Osteocyte (in vitro differentiated cells): ENCODE measurements around the gene OVCA2. TPM values are rescaled to one million over a fixed set of nuclear protein-coding genes. Genes with fewer than 3 reads are reported as not detected.

Experiments used
- DNase-seq: peaks from one replicate; pipeline ENCODE4 v3.0.0; 2021; ENCODE audit warnings: mixed read lengths; ENCODE audit not compliant: unreplicated experiment; ENCODE audit errors: extremely low spot score
- H3K27ac Mint-ChIP-seq: one replicate; pipeline ENCODE4 v1.8.0; 2021; ENCODE audit warnings: mild to moderate bottlenecking, mixed read lengths; ENCODE audit not compliant: unreplicated experiment
- H3K27me3 Mint-ChIP-seq: one replicate; pipeline ENCODE4 v1.8.0; 2021; ENCODE audit warnings: mixed read lengths; ENCODE audit not compliant: unreplicated experiment
- H3K36me3 Mint-ChIP-seq: one replicate; pipeline ENCODE4 v1.8.0; 2021; ENCODE audit warnings: mixed read lengths; ENCODE audit not compliant: unreplicated experiment
- H3K4me1 Mint-ChIP-seq: one replicate; pipeline ENCODE4 v1.8.0; 2021; ENCODE audit warnings: mixed read lengths; ENCODE audit not compliant: unreplicated experiment
- H3K4me3 Mint-ChIP-seq: one replicate; pipeline ENCODE4 v1.8.0; 2021; ENCODE audit warnings: mild to moderate bottlenecking, moderate library complexity, mixed read lengths; ENCODE audit not compliant: unreplicated experiment
- H3K9me3 Mint-ChIP-seq: one replicate; pipeline ENCODE4 v1.8.0; 2021; ENCODE audit warnings: mixed read lengths; ENCODE audit not compliant: unreplicated experiment
- total RNA-seq: library from RNA; stranded (reverse); gene quantifications from 2 replicates; pipeline ENCODE4 v1.2.1, GENCODE V29; 2021
- TF ChIP-seq, protein P1 (sequence below): fragments of 200-600 bp; sonication (generic); IDR thresholded peaks from 2 replicates; pipeline ENCODE4 v1.5.0; 2021; ENCODE audit warnings: antibody characterized with exemption, mild to moderate bottlenecking, moderate library complexity

OVCA2 gene
- total RNA-seq, 1 donor from 2014 or later: 33.2 TPM

GRCh38 chr17:2064147-2064489 is 22.3 kb downstream of the OVCA2 start:
- Mint-ChIP-seq H3K36me3 (peaks cover 30% of the 10 kb centered on the region), H3K9me3 (no peaks in the 10 kb centered on the region), H3K4me3 (no peak overlapping the region), H3K27ac (no peak overlapping the region), H3K27me3 (no peaks in the 10 kb centered on the region), H3K4me1 (peaks cover 73% of the 10 kb centered on the region)
- no peak for DNase-seq
- TF ChIP-seq, protein P1, sequence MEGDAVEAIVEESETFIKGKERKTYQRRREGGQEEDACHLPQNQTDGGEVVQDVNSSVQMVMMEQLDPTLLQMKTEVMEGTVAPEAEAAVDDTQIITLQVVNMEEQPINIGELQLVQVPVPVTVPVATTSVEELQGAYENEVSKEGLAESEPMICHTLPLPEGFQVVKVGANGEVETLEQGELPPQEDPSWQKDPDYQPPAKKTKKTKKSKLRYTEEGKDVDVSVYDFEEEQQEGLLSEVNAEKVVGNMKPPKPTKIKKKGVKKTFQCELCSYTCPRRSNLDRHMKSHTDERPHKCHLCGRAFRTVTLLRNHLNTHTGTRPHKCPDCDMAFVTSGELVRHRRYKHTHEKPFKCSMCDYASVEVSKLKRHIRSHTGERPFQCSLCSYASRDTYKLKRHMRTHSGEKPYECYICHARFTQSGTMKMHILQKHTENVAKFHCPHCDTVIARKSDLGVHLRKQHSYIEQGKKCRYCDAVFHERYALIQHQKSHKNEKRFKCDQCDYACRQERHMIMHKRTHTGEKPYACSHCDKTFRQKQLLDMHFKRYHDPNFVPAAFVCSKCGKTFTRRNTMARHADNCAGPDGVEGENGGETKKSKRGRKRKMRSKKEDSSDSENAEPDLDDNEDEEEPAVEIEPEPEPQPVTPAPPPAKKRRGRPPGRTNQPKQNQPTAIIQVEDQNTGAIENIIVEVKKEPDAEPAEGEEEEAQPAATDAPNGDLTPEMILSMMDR: no peak

DNA sequence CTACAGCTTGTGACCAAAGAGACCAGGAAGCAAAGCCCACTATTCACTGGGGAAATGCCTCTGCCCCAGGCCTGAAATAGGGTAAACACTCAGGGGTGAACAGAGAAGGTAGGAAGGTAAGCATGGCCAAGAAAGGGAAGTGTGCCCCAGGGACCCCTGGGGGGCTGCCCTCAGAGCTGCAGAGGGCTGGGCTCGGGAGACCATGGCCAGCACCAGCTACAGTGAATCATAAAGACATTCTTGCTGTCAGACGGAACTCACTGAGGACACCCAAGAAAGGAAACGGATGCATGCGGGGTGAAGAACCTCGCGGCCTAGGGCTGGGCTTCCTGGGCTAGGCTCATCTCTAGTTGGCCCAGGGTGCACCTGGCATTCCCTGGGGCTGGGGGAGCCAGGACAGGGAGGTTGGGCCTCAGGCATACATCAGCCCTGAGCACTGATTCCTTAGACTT is 22.7 kb downstream of the OVCA2 start:
- Mint-ChIP-seq H3K27me3 (no peaks in the 10 kb centered on the region), H3K4me3 (no peak overlapping the region), H3K27ac (no peak overlapping the region), H3K4me1 (peaks cover 71% of the 10 kb centered on the region), H3K36me3 (peaks cover 29% of the 10 kb centered on the region), H3K9me3 (no peaks in the 10 kb centered on the region)
- TF ChIP-seq, protein P1: no peak
- DNase-seq: no peak

DNA sequence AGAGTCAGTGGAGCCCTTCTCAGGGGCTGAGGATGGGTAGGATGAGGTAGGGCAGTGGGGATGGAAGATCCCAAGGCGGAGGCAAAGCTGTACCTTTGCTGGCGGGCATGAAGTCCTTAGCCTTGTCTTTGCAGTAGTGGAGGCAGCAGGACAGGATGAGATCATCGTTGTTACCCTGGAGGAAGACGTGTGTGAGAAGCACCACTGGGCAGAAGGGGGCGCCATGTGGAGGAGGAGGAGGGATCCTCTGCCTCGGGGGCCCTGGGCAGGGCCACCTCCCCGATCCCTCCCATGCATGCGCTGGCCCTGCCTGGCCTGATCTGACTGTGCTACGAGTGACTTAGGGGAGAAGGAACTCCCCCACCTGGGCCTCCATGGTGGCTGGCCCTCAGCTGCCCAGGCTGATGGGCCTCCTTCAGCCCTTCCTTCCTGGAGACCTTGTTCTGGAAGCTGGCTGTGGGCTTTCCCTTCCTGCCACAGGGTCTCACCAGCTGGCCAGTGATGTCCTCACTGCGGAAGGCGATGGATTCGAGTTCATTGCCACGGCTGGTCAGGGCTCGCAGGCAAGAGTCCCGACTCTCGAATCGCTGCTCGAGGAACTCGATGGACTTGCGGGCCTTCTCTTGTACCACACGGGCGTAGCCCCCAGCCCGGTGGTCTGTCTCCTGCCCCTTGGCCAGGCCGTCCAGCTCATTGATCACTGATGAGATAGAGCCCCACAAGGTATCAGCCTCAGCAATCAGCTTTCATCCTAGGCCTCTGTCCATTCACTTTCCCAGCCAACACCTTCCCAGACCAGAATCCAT is 23.4 kb downstream of the OVCA2 start:
- peak overlapping the region; percentile 59 for H3K27ac Mint-ChIP-seq
- H3K4me3 Mint-ChIP-seq: no peak overlapping the region
- H3K9me3 Mint-ChIP-seq: no peaks in the 10 kb centered on the region
- TF ChIP-seq, protein P1: peak; percentile 45
- H3K4me1 Mint-ChIP-seq: peaks cover 70% of the 10 kb centered on the region
- no peak for DNase-seq
- no peaks in the 10 kb centered on the region for H3K27me3 Mint-ChIP-seq
- peaks cover 26% of the 10 kb centered on the region for H3K36me3 Mint-ChIP-seq

DNA sequence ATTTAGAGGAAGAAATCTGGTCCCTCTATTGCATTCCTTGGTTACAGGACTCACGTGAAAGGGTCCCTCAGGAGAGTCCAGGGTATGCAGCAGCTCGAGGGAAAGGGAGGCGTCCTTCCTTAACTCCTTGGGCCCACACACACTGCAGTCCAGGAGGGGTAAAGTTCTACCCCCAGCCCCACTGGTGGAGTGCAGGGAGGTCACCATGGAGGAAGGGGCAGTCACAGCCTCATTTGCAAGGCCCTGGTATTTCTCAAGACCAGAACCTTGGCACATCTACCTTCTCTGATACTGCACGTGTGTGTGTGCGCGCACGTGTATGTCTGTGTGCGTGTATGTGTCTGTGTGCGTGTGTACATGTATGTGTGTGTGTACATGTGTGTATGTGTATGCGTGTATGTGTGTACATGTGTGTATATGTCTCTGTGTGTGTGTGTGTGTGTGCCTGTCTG is 24.2 kb downstream of the OVCA2 start:
- Mint-ChIP-seq H3K27me3 (no peaks in the 10 kb centered on the region), H3K36me3 (peaks cover 21% of the 10 kb centered on the region), H3K4me3 (no peak overlapping the region), H3K27ac (peak overlapping the region; percentile 67), H3K9me3 (no peaks in the 10 kb centered on the region), H3K4me1 (peaks cover 70% of the 10 kb centered on the region)
- TF ChIP-seq, protein P1: no peak
- DNase-seq: no peak

DNA sequence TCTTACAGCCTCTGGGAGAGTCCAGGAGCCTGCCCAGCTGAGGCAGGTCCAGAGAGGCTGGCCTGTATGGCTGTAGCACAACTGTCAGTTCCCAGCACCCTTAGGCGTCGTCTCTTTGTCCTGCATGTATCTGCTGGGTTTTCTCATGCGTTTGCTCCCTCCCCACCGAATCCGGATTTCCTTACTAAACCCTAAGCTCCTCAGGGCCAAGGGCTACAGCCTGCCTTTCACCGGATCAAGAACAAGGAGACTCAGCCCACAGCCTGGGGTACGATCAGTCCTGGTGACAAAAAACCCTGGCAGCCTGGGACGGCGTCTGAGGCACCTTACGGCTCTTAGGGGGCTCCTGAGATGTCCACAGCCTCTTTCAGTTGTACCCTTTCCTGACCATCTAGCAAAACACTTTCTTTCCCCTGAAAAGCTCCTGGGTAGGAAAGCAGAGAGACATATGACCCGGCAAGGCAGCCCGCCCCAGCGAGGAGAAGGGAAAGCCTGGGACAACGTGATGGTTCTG is 25.3 kb downstream of the OVCA2 start:
- H3K27me3 Mint-ChIP-seq: no peaks in the 10 kb centered on the region
- no peaks in the 10 kb centered on the region for H3K9me3 Mint-ChIP-seq
- TF ChIP-seq, protein P1: no peak
- H3K27ac Mint-ChIP-seq: peak overlapping the region; percentile 73
- DNase-seq: no peak
- peaks cover 24% of the 10 kb centered on the region for H3K36me3 Mint-ChIP-seq
- no peak overlapping the region for H3K4me3 Mint-ChIP-seq
- peaks cover 76% of the 10 kb centered on the region for H3K4me1 Mint-ChIP-seq
